GM19372 (cell line): ENCODE results near the gene GIMAP5.

Experiments used
- ATAC-seq: cut with Tn5 transposase; IDR thresholded peaks from one replicate; pipeline ENCODE4 v1.9.1; 2021; ENCODE audit warnings: mild to moderate bottlenecking, low read depth, moderate library complexity; ENCODE audit not compliant: unreplicated experiment

Gene GIMAP5

GRCh38 chr7:150737265-150738055 is at the start of gene GIMAP5:
Gene GIMAP5, plus strand, starts transcription at chr7:150737418. Its CDS starts 3,467 bp downstream, at chr7:150740885.
- peak; percentile 77 for ATAC-seq

- ATAC-seq, result no peak
Measured at GRCh38 chr7:150688630-150689029, 48.6 kb upstream of the GIMAP5 start.

DNA sequence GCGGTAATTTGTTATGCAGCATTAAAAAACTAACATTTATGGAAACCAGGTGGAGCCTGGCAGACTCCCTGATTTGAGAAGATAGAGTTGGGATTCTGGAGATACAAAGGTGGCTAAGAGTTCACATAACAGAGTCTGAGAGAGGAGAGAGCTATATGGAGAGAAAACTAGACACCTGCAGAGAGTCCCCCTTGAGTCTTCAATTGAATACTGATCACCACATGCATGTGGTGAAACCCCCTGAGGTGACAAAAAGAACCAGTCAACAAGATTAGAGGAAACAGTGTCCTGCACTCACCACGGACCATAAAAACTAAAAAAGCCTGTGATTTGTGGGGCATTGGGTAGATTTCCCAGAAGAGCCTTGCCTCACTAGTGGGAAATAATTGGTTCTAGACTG is 41.6 kb upstream of the GIMAP5 start:
- ATAC-seq, result no peak

DNA sequence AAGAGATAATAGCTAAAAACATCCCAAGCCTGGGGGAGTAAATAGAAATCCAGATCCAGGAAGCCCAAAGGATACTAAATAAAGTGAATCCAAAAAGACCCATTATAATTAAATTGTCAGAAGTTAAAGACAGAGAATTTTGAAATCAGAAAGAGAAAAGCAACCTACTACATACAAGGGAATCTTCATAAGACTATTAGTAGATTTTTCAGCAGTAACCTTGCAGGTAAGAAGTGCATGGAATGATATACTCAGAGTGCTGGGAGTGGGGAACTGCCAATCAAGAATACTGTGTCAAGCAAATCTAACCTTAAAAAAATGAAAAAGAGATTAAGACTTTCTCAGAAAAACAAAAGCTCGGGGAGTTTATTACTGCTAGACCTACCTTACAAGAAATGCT is 34.0 kb upstream of the GIMAP5 start:
- ATAC-seq, result no peak

DNA sequence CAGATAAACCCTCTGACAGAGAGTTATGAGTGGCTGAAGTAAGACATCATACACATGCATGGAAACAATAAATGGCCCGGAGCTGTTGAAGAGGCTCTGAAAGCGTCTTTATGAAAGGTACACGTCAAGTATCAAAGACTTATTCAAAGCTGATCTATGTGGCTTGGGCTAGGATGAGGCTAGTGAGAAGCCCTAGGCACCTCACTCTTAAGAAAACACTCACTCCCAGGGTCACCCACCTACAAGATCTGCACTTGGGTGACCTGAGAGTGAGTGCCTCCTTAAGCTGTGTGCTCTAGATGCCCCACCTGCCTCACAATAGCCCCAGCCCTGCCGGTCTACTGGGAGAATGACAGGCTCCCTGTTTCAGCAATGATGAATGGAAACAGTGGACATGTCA is 21.9 kb upstream of the GIMAP5 start:
- no peak for ATAC-seq

GRCh38 chr7:150715738-150716137 is 21.5 kb upstream of the GIMAP5 start:
- no peak for ATAC-seq

- no peak for ATAC-seq
Measured at GRCh38 chr7:150716368-150716767, 20.9 kb upstream of the GIMAP5 start, which contains the start of gene GIMAP1. Gene GIMAP1, plus strand, starts transcription at chr7:150716613. Its CDS starts 2,435 bp downstream, at chr7:150719048.

- no peak for ATAC-seq
Measured at GRCh38 chr7:150716939-150717338, 20.3 kb upstream of the GIMAP5 start.

DNA sequence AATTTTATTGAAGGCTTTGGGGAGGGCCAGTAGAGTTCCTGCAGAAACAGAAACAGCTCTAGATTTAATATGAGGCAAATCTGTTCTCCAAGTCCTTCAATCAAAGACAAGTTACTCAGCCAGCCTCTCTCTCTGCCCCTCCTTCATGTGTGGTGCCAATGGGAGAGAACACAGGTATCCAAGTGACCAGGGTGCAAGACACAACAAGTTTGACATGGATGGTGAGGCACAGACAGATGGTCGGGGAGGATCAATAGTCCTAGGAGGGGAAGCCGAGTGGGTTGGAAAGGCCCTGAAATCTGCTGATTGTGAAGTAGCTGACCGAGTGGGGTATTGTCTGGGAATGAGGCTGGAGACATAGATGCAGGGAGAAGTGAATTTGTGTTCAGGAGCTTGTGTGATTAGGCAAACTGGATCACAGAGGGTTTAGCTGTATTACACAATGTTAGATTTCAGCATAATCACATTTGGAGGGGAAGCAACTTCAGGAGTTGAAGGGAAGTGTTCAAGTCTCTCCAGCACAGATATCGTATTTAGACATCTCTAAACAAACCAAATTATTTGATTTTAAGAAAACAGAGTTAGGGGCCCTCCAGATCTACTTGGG is 19.3 kb upstream of the GIMAP5 start:
- ATAC-seq, result no peak

DNA sequence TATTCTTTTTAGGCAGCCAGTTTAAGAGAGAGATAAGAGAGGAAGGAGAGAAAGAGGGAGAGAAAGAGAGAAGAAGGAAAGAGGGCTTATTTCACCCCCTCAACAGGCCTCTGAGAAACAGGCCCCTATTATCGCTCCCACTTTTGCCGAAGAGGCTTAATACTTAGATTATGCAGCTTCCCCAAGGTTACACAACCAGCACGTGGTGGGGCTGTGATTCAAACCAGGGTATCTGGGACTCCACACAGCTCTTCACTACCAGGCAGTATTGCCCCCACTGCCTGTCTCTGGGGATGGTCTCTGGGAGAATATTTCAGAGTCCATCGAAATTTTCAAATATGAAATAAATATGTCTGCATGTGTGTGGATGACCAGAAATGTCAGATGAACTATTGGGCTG is 17.8 kb upstream of the GIMAP5 start:
- no peak for ATAC-seq

DNA sequence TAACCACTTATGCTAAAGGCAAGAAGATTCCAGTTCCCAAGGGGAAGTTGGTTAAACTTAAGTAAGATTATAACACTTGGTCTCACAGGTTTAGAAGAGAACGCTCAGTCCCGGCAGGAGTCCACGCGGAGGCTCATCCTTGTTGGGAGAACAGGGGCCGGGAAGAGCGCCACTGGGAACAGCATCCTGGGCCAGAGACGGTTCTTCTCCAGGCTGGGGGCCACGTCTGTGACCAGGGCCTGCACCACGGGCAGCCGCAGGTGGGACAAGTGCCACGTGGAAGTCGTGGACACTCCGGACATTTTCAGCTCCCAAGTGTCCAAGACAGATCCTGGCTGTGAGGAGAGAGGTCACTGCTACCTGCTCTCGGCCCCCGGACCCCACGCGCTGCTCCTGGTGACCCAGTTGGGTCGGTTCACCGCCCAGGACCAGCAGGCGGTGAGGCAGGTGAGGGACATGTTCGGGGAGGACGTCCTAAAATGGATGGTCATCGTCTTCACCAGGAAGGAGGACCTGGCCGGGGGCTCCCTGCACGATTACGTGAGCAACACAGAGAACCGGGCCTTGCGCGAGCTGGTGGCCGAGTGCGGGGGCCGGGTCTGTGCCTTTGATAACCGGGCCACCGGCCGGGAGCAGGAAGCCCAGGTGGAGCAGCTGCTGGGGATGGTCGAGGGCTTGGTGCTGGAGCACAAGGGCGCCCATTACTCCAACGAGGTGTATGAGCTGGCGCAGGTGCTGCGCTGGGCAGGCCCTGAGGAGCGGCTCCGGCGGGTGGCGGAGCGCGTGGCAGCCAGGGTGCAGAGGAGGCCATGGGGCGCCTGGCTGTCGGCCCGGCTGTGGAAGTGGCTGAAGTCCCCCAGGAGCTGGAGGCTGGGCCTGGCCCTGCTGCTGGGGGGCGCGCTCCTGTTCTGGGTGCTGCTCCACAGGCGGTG is 17.0 kb upstream of the GIMAP5 start:
- no peak for ATAC-seq

GRCh38 chr7:150721970-150722373 is 15.2 kb upstream of the GIMAP5 start:
- ATAC-seq, result no peak

DNA sequence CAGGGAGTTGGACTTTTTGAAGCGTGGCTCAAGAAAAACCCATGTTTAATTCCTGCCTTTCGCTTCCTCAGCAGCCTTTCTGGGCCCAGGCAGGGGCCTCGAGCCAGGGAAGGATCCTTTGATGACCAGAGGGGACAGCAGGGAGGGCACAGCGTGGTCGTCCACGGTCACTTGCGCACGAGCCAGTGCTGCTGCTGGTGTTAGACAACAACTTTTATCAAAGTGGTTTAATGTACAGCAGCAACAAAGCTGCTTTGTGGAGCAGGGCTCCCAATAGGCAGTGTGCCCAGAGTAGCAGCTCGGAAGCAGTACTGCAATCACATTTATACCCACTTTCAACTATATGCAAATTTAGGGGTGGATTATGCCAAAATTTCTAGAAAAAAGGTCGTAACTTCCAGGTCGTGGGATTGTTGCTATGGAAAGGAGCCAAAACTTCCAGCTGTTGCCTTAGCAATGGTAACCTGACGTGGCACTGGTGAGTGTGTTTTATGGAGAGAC is 14.7 kb upstream of the GIMAP5 start:
- no peak for ATAC-seq

DNA sequence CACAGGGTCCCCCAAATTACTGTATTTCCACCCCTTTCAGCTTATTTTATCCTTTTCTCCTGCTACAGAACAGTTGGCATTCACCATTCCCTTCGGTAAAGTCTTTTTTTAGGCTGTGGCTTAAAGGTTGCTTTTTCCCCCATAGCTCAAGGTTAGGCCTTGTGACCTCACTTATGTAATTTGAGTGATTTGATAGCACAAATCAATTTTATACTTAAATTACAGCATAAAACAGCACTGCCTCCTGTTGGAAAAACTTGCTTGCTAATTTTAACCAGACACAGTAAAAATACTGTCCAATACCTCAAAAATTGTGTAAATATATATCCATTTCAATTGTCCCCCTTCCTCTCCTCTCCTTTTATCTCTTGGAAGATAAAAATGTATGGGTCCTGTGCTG is 13.8 kb upstream of the GIMAP5 start:
- ATAC-seq, result no peak

DNA sequence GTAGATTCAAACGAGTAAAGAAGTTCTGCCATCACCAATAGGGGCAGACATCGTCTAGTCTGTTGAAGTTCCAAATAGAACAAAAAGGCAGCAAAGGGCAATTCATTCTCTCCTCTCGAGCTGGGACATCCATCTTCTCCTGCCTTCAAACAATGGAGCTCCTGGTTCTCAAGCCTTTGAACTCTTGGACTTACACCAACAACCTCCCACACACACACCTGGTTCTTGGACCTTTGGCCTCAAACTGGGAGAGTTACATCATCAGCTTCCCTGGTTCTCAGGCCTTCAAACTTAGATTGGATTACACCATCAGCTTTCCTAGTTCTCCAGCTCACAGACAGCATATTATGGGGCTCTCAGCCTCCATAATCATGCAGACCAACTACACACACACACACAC is 9.8 kb upstream of the GIMAP5 start:
- no peak for ATAC-seq

DNA sequence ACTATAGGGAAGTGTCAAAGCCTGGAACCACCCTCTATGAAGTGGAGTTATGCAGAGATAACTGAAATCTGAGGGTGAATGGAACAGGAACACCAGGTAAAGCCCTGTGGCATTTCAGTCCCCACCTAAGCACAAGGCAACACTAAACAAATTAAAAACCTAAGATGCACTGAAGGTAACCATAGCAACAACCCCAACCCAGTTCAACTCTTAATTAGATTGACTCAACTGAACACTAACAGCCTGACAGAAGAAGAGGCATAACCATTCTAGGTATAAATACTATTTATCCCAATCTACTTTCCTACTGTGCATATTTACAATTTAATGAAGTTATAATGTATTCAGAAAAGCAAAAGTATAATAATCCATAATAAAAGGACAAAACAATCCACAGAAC is 9.2 kb upstream of the GIMAP5 start:
- ATAC-seq, result no peak

DNA sequence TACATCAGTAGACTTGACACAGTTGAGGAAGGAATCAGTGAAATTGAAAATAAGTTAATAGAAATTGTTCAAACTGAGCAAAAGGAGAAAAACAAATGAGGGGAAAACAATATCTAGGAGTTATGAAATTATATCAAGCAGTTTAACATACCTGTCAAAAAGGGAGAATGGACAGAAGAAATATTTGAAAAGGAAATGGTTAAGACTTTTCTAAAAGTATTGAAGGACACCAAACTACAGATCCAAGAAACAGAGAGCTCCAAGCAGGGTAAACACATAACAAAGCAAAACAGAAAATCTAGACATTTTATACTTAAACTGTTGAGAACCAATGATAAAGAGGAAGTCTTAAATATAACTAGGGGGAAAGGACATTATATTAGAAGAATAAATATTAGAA is 8.6 kb upstream of the GIMAP5 start:
- no peak for ATAC-seq

- no peak for ATAC-seq
Measured at GRCh38 chr7:150731916-150732315, 5.3 kb upstream of the GIMAP5 start.

DNA sequence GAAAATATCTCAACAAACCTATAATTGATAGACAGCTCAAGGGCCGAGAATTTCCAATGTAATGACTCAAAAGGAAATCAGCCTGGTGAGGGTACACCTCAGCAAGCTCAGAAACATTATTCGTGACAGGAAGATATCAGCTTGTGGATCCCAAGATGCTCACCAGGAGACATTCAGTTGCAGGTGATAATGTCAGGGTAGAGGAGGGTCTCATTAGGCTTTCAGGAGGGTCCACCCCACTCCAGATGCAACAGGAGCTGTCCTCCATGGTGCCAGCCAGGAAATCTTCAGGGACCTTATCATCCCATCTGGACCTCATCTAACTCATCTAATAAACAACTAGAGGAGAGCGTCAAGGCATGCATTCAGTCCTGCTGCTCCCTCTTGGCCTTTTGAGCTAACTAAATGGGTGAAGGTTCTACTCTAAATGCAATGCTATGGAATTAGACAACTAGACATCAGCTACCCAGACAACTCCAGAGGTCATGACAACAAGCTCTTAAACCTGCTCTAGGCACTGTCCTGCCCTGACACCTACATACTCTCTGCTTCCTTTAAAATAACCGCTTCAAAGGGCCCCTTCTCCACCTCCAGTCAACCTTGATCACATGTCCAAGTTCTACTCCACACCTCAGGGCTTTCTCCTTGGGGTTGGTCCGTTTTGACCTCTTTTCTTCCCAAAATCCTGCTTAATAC is 4.3 kb upstream of the GIMAP5 start:
- no peak for ATAC-seq

DNA sequence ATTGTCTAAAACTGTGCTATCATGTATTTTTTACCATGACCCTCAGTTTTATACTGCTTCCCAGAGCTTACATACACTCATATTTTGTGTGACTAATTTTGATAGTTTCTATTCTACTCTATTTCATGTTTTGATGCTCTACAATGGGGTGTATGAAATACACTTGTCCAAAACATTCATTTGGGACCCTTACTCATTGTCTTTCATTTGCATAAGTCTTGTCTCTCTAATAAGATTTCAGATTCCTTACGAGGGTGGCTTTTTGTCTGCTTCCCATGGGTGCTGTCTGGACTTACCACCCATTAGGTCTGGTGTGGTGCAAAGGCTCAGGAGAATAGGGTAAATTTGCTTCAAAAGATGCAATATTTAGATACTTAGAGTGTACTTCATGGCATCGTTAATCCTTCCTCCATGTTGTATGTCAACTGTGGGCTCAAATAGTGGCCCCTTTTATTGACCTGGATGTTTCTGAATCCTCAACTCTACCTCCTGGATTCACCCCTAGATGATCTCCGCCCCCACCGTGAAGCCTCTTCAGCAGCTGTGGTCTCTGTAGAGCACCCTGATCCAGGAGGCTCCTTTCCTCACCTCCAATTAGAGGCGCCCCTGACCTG is 3.6 kb upstream of the GIMAP5 start:
- no peak for ATAC-seq
